ENCODE measurements around the gene RNASEH2B. TPM values are rescaled to one million over a fixed set of nuclear protein-coding genes. Genes with fewer than 3 reads are reported as not detected.

The RNASEH2B gene
- total RNA-seq, 1 experiment from 2014 or later, result 33.3 TPM

DNA sequence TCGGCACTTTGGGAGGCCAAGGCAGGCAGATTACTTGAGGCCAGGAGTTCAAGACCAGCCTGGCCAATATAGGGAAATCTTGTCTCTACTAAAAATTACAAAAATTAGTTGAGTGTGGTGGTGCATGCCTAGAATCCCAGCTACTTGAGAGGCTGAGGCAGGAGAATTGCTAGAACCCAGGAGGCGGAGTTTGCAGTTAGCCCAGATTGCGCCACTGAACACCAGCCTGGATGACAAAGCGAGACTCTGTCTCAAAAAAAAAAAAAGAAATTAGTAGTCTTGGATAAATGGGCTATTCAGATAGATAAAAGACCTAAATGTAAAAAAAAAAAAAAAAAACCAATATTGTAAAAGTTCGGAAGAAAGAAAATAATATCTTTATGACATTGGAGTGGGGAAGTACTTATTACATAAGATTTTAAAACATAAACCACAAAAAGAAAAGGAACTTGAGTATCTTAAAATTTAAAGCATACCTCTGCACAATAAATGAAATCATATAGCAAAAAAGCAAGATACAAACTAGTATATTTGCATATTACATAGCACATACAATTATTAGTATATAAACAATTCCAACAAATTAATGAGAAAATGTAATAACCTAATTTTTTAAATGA lies 26.7 kb upstream of the RNASEH2B start (continued):
- TF ChIP-seq ESRRA (CRISPR knock-in tag; IDR thresholded peaks at IDR 0.05; ENCODE audit: borderline replicate concordance) (no peak), TEAD1 (CRISPR knock-in tag; IDR thresholded peaks at IDR 0.05) (no peak), ZNF232 (CRISPR knock-in tag; IDR thresholded peaks at IDR 0.05) (no peak)
- TF ChIP-seq, protein P1, sequence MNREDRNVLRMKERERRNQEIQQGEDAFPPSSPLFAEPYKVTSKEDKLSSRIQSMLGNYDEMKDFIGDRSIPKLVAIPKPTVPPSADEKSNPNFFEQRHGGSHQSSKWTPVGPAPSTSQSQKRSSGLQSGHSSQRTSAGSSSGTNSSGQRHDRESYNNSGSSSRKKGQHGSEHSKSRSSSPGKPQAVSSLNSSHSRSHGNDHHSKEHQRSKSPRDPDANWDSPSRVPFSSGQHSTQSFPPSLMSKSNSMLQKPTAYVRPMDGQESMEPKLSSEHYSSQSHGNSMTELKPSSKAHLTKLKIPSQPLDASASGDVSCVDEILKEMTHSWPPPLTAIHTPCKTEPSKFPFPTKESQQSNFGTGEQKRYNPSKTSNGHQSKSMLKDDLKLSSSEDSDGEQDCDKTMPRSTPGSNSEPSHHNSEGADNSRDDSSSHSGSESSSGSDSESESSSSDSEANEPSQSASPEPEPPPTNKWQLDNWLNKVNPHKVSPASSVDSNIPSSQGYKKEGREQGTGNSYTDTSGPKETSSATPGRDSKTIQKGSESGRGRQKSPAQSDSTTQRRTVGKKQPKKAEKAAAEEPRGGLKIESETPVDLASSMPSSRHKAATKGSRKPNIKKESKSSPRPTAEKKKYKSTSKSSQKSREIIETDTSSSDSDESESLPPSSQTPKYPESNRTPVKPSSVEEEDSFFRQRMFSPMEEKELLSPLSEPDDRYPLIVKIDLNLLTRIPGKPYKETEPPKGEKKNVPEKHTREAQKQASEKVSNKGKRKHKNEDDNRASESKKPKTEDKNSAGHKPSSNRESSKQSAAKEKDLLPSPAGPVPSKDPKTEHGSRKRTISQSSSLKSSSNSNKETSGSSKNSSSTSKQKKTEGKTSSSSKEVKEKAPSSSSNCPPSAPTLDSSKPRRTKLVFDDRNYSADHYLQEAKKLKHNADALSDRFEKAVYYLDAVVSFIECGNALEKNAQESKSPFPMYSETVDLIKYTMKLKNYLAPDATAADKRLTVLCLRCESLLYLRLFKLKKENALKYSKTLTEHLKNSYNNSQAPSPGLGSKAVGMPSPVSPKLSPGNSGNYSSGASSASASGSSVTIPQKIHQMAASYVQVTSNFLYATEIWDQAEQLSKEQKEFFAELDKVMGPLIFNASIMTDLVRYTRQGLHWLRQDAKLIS (CRISPR knock-in tag; IDR thresholded peaks at IDR 0.05; ENCODE audit: borderline replicate concordance), result no peak

DNA sequence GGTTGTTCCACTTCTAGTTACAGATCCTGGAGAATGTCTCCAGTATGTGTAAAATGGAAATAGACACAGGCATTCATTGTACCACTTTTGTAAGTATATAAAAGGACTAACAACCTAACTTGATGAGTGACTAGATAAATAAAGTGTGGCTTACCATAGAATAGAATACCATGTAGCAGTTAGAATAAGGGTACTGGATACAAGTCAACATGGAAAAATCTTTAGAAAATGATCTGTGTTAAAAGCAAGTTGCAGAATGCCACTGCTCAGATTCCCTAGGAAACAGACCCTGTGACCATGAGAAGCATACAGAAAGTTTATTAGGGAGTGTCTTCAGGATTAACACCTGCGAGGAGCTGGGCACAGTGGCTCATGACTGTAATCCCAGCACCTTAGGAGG lies 25.9 kb upstream of the RNASEH2B start:
- H3K4me3 Mint-ChIP-seq, result no peak overlapping the region
- CTCF ChIA-PET, result interaction anchor here (0.8 kb wide), 1 partner anchor 32 kb away, joined by 4 read pairs; no protein-coding TSS in a partner anchor
- ATAC-seq (no peak), DNase-seq (ENCODE audit: low spot score) (no peak)
- peaks cover 4% of the 10 kb centered on the region; the same call in 1 of the 2 replicates for H3K36me3 Mint-ChIP-seq
- H3K27me3 Mint-ChIP-seq (ENCODE audit: low read depth), result no peaks in the 10 kb centered on the region
- H3K9me3 Mint-ChIP-seq, result peaks cover 5% of the 10 kb centered on the region
- POLR2A ChIA-PET, result no interaction called here
- no peaks in the 10 kb centered on the region for H3K4me1 Mint-ChIP-seq
- TF ChIP-seq, protein P2, sequence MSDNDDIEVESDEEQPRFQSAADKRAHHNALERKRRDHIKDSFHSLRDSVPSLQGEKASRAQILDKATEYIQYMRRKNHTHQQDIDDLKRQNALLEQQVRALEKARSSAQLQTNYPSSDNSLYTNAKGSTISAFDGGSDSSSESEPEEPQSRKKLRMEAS (CRISPR knock-in tag; IDR thresholded peaks at IDR 0.05), result no peak
- no peak for TF ChIP-seq EMX1 (CRISPR knock-in tag; IDR thresholded peaks at IDR 0.05)
- H3K27ac Mint-ChIP-seq, result no peak overlapping the region

DNA sequence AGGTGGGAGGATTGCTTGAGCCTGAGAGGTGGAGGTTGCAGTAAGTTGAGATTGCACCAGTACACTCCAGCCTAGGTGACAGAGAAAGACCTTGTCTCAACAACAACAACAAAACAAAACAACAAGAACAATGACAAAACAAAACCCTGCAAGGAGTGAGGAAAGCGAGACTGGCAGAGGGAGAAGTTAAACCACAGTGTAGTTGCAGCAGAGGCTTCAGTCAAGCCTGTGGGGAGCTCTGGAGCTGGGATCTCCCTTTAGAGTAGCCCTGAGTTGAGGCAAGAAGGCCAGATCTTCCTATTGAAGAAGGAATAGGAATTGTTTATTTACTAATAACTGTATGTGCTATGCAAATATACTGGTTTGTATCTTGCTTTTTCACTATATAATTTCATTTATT lies 25.3 kb upstream of the RNASEH2B start:
- Mint-ChIP-seq H3K4me3 (no peak overlapping the region), H3K4me1 (no peaks in the 10 kb centered on the region), H3K9me3 (peaks cover 5% of the 10 kb centered on the region), H3K27ac (no peak overlapping the region), H3K27me3 (ENCODE audit: low read depth) (no peaks in the 10 kb centered on the region), H3K36me3 (peaks cover 4% of the 10 kb centered on the region; the same call in 1 of the 2 replicates)
- CTCF ChIA-PET, result interaction anchor here (0.8 to 1.6 kb wide), 2 partner anchors 28 to 31 kb away, joined by 4 read pairs; no protein-coding TSS in a partner anchor
- POLR2A ChIA-PET, result no interaction called here
- ATAC-seq, result no peak
- no peak for DNase-seq (ENCODE audit: low spot score)
- TF ChIP-seq TCF7 (CRISPR knock-in tag; IDR thresholded peaks at IDR 0.05; ENCODE audit: low read depth) (no peak), ZBTB21 (CRISPR knock-in tag; IDR thresholded peaks at IDR 0.05; ENCODE audit: borderline replicate concordance) (no peak), NFE2L1 (CRISPR knock-in tag; IDR thresholded peaks at IDR 0.05) (no peak), ZNF317 (CRISPR knock-in tag; IDR thresholded peaks at IDR 0.05; ENCODE audit: borderline replicate concordance, low read depth) (no peak), CREB1 (CRISPR knock-in tag; IDR thresholded peaks at IDR 0.05) (no peak), NR3C1 (CRISPR knock-in tag; conservative IDR thresholded peaks at IDR 0.05; ENCODE audit: low read depth) (no peak), SMAD3 (CRISPR knock-in tag; IDR thresholded peaks at IDR 0.05; ENCODE audit: borderline replicate concordance) (no peak), ELF4 (CRISPR knock-in tag; IDR thresholded peaks at IDR 0.05; ENCODE audit: low read depth) (no peak)
- TF ChIP-seq, protein P3, sequence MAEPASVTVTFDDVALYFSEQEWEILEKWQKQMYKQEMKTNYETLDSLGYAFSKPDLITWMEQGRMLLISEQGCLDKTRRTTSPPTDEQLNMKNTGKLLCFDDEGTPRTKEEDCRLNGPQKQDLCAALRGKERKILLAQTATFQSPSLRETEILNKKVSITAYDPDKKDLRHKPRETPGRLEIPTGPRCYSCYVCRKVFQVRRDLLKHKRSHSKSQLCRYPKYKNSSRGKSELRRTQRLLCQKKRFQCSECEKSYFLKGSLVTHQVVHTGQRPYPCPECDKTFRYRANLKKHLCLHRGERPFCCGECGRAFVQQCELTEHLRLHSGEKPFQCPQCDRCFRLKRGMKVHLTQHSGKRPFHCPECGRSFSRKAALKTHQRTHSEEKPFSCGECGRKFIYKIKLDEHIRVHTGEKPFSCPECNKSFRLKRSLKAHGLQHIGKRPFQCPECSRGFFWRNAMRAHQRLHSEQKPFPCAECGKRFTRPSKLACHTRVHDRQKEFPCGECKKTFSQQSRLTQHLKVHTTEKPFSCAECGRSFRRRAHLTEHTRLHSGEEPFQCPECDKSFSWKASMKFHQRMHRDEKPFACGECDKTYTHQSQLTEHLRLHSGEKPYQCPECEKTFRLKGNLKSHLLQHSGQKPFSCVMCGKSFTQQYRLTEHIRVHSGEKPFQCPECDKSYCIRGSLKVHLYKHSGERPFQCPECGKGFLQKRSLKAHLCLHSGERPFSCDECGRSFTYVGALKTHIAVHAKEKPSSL (CRISPR knock-in tag; conservative IDR thresholded peaks at IDR 0.05), result no peak
- TF ChIP-seq, protein P4, sequence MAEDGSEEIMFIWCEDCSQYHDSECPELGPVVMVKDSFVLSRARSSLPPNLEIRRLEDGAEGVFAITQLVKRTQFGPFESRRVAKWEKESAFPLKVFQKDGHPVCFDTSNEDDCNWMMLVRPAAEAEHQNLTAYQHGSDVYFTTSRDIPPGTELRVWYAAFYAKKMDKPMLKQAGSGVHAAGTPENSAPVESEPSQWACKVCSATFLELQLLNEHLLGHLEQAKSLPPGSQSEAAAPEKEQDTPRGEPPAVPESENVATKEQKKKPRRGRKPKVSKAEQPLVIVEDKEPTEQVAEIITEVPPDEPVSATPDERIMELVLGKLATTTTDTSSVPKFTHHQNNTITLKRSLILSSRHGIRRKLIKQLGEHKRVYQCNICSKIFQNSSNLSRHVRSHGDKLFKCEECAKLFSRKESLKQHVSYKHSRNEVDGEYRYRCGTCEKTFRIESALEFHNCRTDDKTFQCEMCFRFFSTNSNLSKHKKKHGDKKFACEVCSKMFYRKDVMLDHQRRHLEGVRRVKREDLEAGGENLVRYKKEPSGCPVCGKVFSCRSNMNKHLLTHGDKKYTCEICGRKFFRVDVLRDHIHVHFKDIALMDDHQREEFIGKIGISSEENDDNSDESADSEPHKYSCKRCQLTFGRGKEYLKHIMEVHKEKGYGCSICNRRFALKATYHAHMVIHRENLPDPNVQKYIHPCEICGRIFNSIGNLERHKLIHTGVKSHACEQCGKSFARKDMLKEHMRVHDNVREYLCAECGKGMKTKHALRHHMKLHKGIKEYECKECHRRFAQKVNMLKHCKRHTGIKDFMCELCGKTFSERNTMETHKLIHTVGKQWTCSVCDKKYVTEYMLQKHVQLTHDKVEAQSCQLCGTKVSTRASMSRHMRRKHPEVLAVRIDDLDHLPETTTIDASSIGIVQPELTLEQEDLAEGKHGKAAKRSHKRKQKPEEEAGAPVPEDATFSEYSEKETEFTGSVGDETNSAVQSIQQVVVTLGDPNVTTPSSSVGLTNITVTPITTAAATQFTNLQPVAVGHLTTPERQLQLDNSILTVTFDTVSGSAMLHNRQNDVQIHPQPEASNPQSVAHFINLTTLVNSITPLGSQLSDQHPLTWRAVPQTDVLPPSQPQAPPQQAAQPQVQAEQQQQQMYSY (CRISPR knock-in tag; IDR thresholded peaks at IDR 0.05), result no peak
- TF ChIP-seq, protein P5, sequence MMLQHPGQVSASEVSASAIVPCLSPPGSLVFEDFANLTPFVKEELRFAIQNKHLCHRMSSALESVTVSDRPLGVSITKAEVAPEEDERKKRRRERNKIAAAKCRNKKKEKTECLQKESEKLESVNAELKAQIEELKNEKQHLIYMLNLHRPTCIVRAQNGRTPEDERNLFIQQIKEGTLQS (CRISPR knock-in tag; conservative IDR thresholded peaks at IDR 0.05), result no peak
- TF ChIP-seq, protein P6, sequence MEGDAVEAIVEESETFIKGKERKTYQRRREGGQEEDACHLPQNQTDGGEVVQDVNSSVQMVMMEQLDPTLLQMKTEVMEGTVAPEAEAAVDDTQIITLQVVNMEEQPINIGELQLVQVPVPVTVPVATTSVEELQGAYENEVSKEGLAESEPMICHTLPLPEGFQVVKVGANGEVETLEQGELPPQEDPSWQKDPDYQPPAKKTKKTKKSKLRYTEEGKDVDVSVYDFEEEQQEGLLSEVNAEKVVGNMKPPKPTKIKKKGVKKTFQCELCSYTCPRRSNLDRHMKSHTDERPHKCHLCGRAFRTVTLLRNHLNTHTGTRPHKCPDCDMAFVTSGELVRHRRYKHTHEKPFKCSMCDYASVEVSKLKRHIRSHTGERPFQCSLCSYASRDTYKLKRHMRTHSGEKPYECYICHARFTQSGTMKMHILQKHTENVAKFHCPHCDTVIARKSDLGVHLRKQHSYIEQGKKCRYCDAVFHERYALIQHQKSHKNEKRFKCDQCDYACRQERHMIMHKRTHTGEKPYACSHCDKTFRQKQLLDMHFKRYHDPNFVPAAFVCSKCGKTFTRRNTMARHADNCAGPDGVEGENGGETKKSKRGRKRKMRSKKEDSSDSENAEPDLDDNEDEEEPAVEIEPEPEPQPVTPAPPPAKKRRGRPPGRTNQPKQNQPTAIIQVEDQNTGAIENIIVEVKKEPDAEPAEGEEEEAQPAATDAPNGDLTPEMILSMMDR (IDR thresholded peaks at IDR 0.05), result no peak
- TF ChIP-seq, protein P7, sequence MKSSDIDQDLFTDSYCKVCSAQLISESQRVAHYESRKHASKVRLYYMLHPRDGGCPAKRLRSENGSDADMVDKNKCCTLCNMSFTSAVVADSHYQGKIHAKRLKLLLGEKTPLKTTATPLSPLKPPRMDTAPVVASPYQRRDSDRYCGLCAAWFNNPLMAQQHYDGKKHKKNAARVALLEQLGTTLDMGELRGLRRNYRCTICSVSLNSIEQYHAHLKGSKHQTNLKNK (CRISPR knock-in tag; IDR thresholded peaks at IDR 0.05), result no peak
